Mesothelial cell of epicardium (in vitro differentiated cells): ENCODE data around the gene SPDEF. TPM values are rescaled to one million over a fixed set of nuclear protein-coding genes. Genes with fewer than 3 reads are reported as not detected.

Source experiments
- DNase-seq, 2 experiments: peaks; one replicate each; pipeline ENCODE4 v3.0.0; 2021; ENCODE audit warnings: low spot score in 2 of 2; ENCODE audit not compliant: unreplicated experiment in 2 of 2
- H3K27ac Mint-ChIP-seq: 2 replicates; pipeline ENCODE4 v1.8.0; 2021; ENCODE audit warnings: mixed read lengths
- H3K27me3 Mint-ChIP-seq: 2 replicates; pipeline ENCODE4 v1.8.0; 2021; ENCODE audit warnings: low read depth, mixed read lengths
- H3K36me3 Mint-ChIP-seq: 2 replicates; pipeline ENCODE4 v1.8.0; 2021; ENCODE audit warnings: mixed read lengths
- H3K4me1 Mint-ChIP-seq: 2 replicates; pipeline ENCODE4 v1.8.0; 2021; ENCODE audit warnings: mixed read lengths
- H3K4me3 Mint-ChIP-seq: 2 replicates; pipeline ENCODE4 v1.8.0; 2021; ENCODE audit warnings: mild to moderate bottlenecking, moderate library complexity, mixed read lengths
- H3K9me3 Mint-ChIP-seq: 2 replicates; pipeline ENCODE4 v1.8.0; 2021; ENCODE audit warnings: mixed read lengths
- CTCF ChIP-seq: fragments of 200-600 bp; sonication (generic); IDR thresholded peaks from one replicate; pipeline ENCODE4 v1.5.0; 2021; ENCODE audit warnings: antibody characterized with exemption; ENCODE audit not compliant: unreplicated experiment
- total RNA-seq: library from RNA; stranded (reverse); gene quantifications from 3 replicates; pipeline ENCODE4 v1.2.1, GENCODE V29; 2021

SPDEF gene
- total RNA-seq, 1 donor from 2014 or later = 0.34 TPM

GRCh38 chr6:34536959-34537848 lies 18.9 kb downstream of the SPDEF start:
- H3K9me3 Mint-ChIP-seq = no peaks in the 10 kb centered on the region
- no peak overlapping the region for H3K4me3 Mint-ChIP-seq
- no peaks in the 10 kb centered on the region for H3K27me3 Mint-ChIP-seq
- peak overlapping the region; percentile 59 for H3K27ac Mint-ChIP-seq
- no peak for TF ChIP-seq CTCF
- H3K4me1 Mint-ChIP-seq = peaks cover 11% of the 10 kb centered on the region
- no peaks in the 10 kb centered on the region for H3K36me3 Mint-ChIP-seq
- no peak for DNase-seq

GRCh38 chr6:34536251-34536958 lies 19.7 kb downstream of the SPDEF start:
- Mint-ChIP-seq H3K36me3 (no peaks in the 10 kb centered on the region), H3K9me3 (no peaks in the 10 kb centered on the region), H3K27ac (no peak overlapping the region), H3K4me1 (peaks cover 11% of the 10 kb centered on the region), H3K27me3 (no peaks in the 10 kb centered on the region), H3K4me3 (no peak overlapping the region)
- no peak for TF ChIP-seq CTCF
- DNase-seq = peak in 1 of 2 experiments; percentile 58

- H3K4me1 Mint-ChIP-seq = peaks cover 11% of the 10 kb centered on the region
- no peaks in the 10 kb centered on the region for H3K36me3 Mint-ChIP-seq
- no peaks in the 10 kb centered on the region for H3K27me3 Mint-ChIP-seq
- no peak for TF ChIP-seq CTCF
- DNase-seq = no peak
- no peaks in the 10 kb centered on the region for H3K9me3 Mint-ChIP-seq
- H3K27ac Mint-ChIP-seq = no peak overlapping the region
- no peak overlapping the region for H3K4me3 Mint-ChIP-seq
Measured at GRCh38 chr6:34535646-34536045, 20.5 kb downstream of the SPDEF start.

GRCh38 chr6:34535199-34535598 lies 20.9 kb downstream of the SPDEF start:
- Mint-ChIP-seq H3K27me3 (no peaks in the 10 kb centered on the region), H3K4me1 (peaks cover 11% of the 10 kb centered on the region), H3K36me3 (no peaks in the 10 kb centered on the region), H3K9me3 (no peaks in the 10 kb centered on the region), H3K4me3 (no peak overlapping the region), H3K27ac (no peak overlapping the region)
- no peak for DNase-seq
- no peak for TF ChIP-seq CTCF

GRCh38 chr6:34534656-34535055 lies 21.5 kb downstream of the SPDEF start:
- no peak overlapping the region for H3K27ac Mint-ChIP-seq
- H3K4me1 Mint-ChIP-seq = peaks cover 11% of the 10 kb centered on the region
- no peaks in the 10 kb centered on the region for H3K9me3 Mint-ChIP-seq
- no peak overlapping the region for H3K4me3 Mint-ChIP-seq
- H3K36me3 Mint-ChIP-seq = no peaks in the 10 kb centered on the region
- no peaks in the 10 kb centered on the region for H3K27me3 Mint-ChIP-seq
- no peak for TF ChIP-seq CTCF
- DNase-seq = no peak
